Measurements from ENCODE around the gene CFAP57. TPM values are rescaled to one million over a fixed set of nuclear protein-coding genes. Genes with fewer than 3 reads are reported as not detected.

The CFAP57 gene
- total and polyA plus RNA-seq, 2 of the 8 experiments (the other 6 are each of a cell fraction or from before 2014, with no cell fraction given) = 0.20 to 0.80 TPM

DNA sequence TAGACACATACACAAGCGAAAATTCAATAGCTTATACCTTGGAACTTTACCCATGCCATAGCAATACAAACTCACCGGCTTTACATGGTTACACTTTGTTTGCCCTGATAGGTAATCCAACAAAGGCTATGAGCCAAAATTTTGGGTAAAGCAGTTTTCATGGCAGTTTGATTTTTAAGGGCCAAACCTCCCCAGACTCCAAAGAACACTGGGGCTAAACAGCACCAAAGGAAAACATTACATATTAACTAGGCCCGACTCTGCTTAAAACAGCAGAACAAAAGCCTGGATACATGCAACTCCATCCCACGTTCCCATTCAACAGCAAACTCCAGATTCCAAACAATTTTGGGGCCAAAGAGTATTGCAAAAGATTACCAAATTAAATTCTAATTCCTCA lies 93.3 kb downstream of the CFAP57 start:
- H3K79me2 ChIP-seq (ENCODE audit: control insufficient read depth in 1 of 2, insufficient read depth in 2 of 2, low read length in 2 of 2) = no peaks in the 10 kb centered on the region
- H4K20me1 ChIP-seq (replicated peaks in 1 of 2; ENCODE audit: control insufficient read depth in 1 of 2, insufficient read depth in 2 of 2, low read length in 2 of 2) = no peaks in the 10 kb centered on the region
- no peak overlapping the region for H2BK20ac ChIP-seq (ENCODE audit: low read length)
- H3K4me3 ChIP-seq (ENCODE audit: extremely low read depth in 1 of 4, insufficient read depth in 2 of 4, low read depth in 3 of 4, low read length in 4 of 4) = no peak overlapping the region
- CTCF ChIA-PET (ENCODE audit: partially characterized antibody) = interaction anchor here (1.0 kb wide), 1 partner anchor 255 kb away, joined by 3 read pairs; no protein-coding TSS in a partner anchor
- no peak overlapping the region for H3K9ac ChIP-seq (replicated peaks in 1 of 4; ENCODE audit: extremely low read depth in 1 of 4, low read depth in 3 of 4, low read length in 3 of 4)
- H3K56ac ChIP-seq (replicated peaks; ENCODE audit: insufficient read length, low read depth, low read length) = no peak overlapping the region
- no peaks in the 10 kb centered on the region for H3K36me3 ChIP-seq (ENCODE audit: control insufficient read depth in 2 of 4, insufficient read depth in 4 of 4, low read length in 3 of 4)
- no peak overlapping the region for H2BK15ac ChIP-seq (ENCODE audit: low read length)
- no peak overlapping the region for H3K23ac ChIP-seq (ENCODE audit: insufficient read length)
- H3K9me3 ChIP-seq (ENCODE audit: insufficient read depth in 2 of 2, low read depth in 1 of 2, low read length in 1 of 2) = peaks cover 18 to 25% of the 10 kb centered on the region in 2 experiments
- H3K79me1 ChIP-seq (ENCODE audit: low read depth, low read length) = no peaks in the 10 kb centered on the region
- H2AK5ac ChIP-seq (ENCODE audit: low read depth, low read length) = no peak overlapping the region
- no peak overlapping the region for H3K14ac ChIP-seq (ENCODE audit: insufficient read length)
- no peak overlapping the region for H3K4ac ChIP-seq (replicated peaks; ENCODE audit: insufficient read length, low read depth, low read length)
- FAIRE-seq = no peak
- POLR2A ChIA-PET (ENCODE audit: partially characterized antibody) = no interaction called here
- no peak overlapping the region for H4K8ac ChIP-seq (ENCODE audit: extremely low read depth, insufficient read depth, low read length)
- no peak overlapping the region for H3K18ac ChIP-seq (ENCODE audit: extremely low read depth, low read length)
- H3K4me1 ChIP-seq (replicated peaks in 1 of 4; ENCODE audit: control insufficient read depth in 3 of 4, insufficient read depth in 4 of 4, low read length in 3 of 4) = peaks cover 0 to 9% (median 1%) of the 10 kb centered on the region in 4 experiments; a peak in 3 of 7 replicates
- DNase-seq (ENCODE audit: low read depth in 1 of 2, low spot score in 2 of 2) = no peak
- no peak overlapping the region for H2BK5ac ChIP-seq (ENCODE audit: low read depth, low read length)
- H2BK12ac ChIP-seq (ENCODE audit: low read depth, low read length) = no peak overlapping the region
- no peak overlapping the region for H4K91ac ChIP-seq (replicated peaks; ENCODE audit: insufficient read length, low read length)
- H4K5ac ChIP-seq (ENCODE audit: insufficient read length, low read depth, low read length) = no peak overlapping the region
- H2BK120ac ChIP-seq (replicated peaks; ENCODE audit: low read depth, low read length) = no peak overlapping the region
- 83% methylated on average over 4 of the region's 4 CpGs; no CpG with 5 or more reads in 1 of the 2 experiments for WGBS, 2 experiments (ENCODE audit: extremely low coverage in 1 of 2, insufficient coverage in 1 of 2, insufficient read length in 1 of 2, insufficient replicate concordance in 2 of 2, low coverage in 1 of 2, low lambda C conversion rate in 2 of 2, missing lambda C conversion rate in 1 of 2)
- no peak overlapping the region for H3K4me2 ChIP-seq (ENCODE audit: insufficient read depth in 1 of 2, low read depth in 2 of 2, low read length in 2 of 2)
- H3K23me2 ChIP-seq (ENCODE audit: low read depth, low read length) = 0 out of 2 replicates have a peak, but pooled peaks cover 2% of the 10 kb centered on the region
- no peak overlapping the region for H2AFZ ChIP-seq (ENCODE audit: low read length)
- H3K27ac ChIP-seq (ENCODE audit: low read depth, low read length) = no peak overlapping the region
- H3K27me3 ChIP-seq (replicated peaks in 1 of 4; ENCODE audit: control insufficient read depth in 3 of 4, extremely low read depth in 1 of 4, insufficient read depth in 3 of 4, low read length in 3 of 4) = no peaks in the 10 kb centered on the region
- no peak for TF ChIP-seq GTF2F1 (IDR thresholded peaks at IDR 0.05; ENCODE audit: borderline replicate concordance, low read depth, low read length)
- no peak for TF ChIP-seq NANOG (IDR thresholded peaks at IDR 0.05; ENCODE audit: insufficient read depth, low read depth, low read length, poor library complexity, severe bottlenecking)
- TF ChIP-seq, protein P1, sequence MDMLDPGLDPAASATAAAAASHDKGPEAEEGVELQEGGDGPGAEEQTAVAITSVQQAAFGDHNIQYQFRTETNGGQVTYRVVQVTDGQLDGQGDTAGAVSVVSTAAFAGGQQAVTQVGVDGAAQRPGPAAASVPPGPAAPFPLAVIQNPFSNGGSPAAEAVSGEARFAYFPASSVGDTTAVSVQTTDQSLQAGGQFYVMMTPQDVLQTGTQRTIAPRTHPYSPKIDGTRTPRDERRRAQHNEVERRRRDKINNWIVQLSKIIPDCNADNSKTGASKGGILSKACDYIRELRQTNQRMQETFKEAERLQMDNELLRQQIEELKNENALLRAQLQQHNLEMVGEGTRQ (IDR thresholded peaks at IDR 0.05; ENCODE audit: low read length) = no peak
- TF ChIP-seq TAF1 (IDR thresholded peaks at IDR 0.05; ENCODE audit: low read depth, low read length) = no peak
- TF ChIP-seq RAD21 (IDR thresholded peaks at IDR 0.05 in 1 of 2, conservative IDR thresholded peaks at IDR 0.05 in 1 of 2; ENCODE audit: low read depth in 2 of 2, low read length in 2 of 2) = no peak
- TF ChIP-seq RFX5 (IDR thresholded peaks at IDR 0.05; ENCODE audit: borderline replicate concordance, low read depth, low read length) = no peak
- no peak for TF ChIP-seq POLR2A (IDR thresholded peaks at IDR 0.05; ENCODE audit: control extremely low read depth in 1 of 2, low read depth in 2 of 2, low read length in 2 of 2)
- TF ChIP-seq, protein P2, sequence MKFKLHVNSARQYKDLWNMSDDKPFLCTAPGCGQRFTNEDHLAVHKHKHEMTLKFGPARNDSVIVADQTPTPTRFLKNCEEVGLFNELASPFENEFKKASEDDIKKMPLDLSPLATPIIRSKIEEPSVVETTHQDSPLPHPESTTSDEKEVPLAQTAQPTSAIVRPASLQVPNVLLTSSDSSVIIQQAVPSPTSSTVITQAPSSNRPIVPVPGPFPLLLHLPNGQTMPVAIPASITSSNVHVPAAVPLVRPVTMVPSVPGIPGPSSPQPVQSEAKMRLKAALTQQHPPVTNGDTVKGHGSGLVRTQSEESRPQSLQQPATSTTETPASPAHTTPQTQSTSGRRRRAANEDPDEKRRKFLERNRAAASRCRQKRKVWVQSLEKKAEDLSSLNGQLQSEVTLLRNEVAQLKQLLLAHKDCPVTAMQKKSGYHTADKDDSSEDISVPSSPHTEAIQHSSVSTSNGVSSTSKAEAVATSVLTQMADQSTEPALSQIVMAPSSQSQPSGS (IDR thresholded peaks at IDR 0.05; ENCODE audit: low read length) = no peak
- TF ChIP-seq HDAC6 (IDR thresholded peaks at IDR 0.05; ENCODE audit: low read depth, low read length) = no peak
- no peak for TF ChIP-seq SUZ12 (IDR thresholded peaks at IDR 0.05; ENCODE audit: low read length)
- TF ChIP-seq TBP (IDR thresholded peaks at IDR 0.05; ENCODE audit: low read depth, low read length) = no peak
- TF ChIP-seq SP4 (IDR thresholded peaks at IDR 0.05; ENCODE audit: low read length) = no peak

Data from H1 (cell line).